Type B pancreatic cell (in vitro differentiated cells): ENCODE results near the gene LRRC17. TPM values are rescaled to one million over a fixed set of nuclear protein-coding genes. Genes with fewer than 3 reads are reported as not detected.

Source experiments
- DNase-seq: peaks from one replicate; pipeline ENCODE4 v3.0.0; 2021; ENCODE audit warnings: mixed read lengths; ENCODE audit not compliant: unreplicated experiment; ENCODE audit errors: extremely low spot score
- H3K27ac Mint-ChIP-seq: 2 replicates; pipeline ENCODE4 v1.8.0; 2021; ENCODE audit warnings: mild to moderate bottlenecking, mixed read lengths
- H3K27me3 Mint-ChIP-seq: 2 replicates; pipeline ENCODE4 v1.8.0; 2021; ENCODE audit warnings: mixed read lengths
- H3K36me3 Mint-ChIP-seq: 2 replicates; pipeline ENCODE4 v1.8.0; 2021; ENCODE audit warnings: mixed read lengths
- H3K4me1 Mint-ChIP-seq: one replicate; pipeline ENCODE4 v1.8.0; 2021; ENCODE audit warnings: mixed read lengths; ENCODE audit not compliant: unreplicated experiment
- H3K4me3 Mint-ChIP-seq: 2 replicates; pipeline ENCODE4 v1.8.0; 2021; ENCODE audit warnings: mild to moderate bottlenecking, mixed read lengths
- H3K9me3 Mint-ChIP-seq: 2 replicates; pipeline ENCODE4 v1.8.0; 2021; ENCODE audit warnings: mixed read lengths
- total RNA-seq: library from RNA; stranded (reverse); gene quantifications from 2 replicates; pipeline ENCODE4 v1.2.1, GENCODE V29; 2021; ENCODE audit warnings: low replicate concordance
- TF ChIP-seq, protein P1 (sequence below): fragments of 200-600 bp; sonication (generic); conservative IDR thresholded peaks from 2 replicates; pipeline ENCODE4 v1.5.0; 2021; ENCODE audit warnings: antibody characterized with exemption, mild to moderate bottlenecking

The LRRC17 gene
- total RNA-seq, 1 donor from 2014 or later = 68.3 TPM

DNA sequence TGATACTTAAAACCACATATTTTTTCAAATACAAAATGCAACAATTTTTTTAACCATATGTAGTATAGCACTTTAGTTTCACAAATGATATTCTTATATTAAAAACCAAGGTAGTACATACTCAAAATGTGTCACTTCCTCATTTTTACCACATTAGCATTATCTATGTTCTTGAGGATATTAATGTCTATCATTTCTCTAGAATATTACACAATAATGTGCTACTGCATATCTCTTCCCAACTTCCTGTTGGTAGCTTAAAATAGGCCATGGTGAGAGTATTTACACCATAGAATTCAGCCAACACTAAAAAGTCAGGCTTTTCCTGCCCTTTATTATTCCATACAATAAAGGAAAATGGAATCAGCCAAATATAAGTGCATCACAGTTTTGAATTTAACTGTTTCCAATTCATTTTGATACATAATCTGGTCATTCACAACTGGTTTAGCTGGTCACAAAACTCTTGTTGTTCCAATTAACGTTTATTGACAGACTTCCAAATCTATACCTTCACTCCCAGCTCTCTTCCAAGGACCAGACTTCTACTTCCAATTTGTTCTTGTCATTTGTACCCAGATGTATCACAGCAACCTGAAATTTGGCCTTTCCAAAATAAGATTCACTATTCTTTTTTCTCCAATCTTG, 20.0 kb upstream of the LRRC17 start:
- no peak overlapping the region for H3K27ac Mint-ChIP-seq

DNA sequence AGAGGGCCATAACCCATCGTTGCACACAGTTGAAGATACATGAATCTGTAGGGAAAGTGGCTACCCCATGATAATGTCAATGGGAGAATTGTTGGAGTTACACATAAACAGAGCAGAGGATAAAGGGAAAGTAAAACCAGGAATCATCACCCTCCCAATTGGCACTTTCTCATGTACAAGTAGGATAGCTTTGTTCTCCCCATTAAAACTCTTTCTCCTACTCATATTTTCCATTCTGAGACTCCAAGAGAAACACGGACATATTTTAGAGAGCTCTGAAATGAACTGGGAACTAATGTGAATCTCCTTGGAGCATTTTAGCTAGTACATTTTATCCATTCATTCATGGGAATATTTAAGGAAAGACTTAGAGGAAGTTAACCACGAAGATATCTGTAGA, 17.2 kb upstream of the LRRC17 start:
- Mint-ChIP-seq H3K4me3 (no peak overlapping the region), H3K4me1 (peaks cover 16% of the 10 kb centered on the region), H3K9me3 (no peaks in the 10 kb centered on the region), H3K27me3 (no peaks in the 10 kb centered on the region), H3K27ac (no peak overlapping the region), H3K36me3 (no peaks in the 10 kb centered on the region)
- DNase-seq = no peak
- TF ChIP-seq, protein P1, sequence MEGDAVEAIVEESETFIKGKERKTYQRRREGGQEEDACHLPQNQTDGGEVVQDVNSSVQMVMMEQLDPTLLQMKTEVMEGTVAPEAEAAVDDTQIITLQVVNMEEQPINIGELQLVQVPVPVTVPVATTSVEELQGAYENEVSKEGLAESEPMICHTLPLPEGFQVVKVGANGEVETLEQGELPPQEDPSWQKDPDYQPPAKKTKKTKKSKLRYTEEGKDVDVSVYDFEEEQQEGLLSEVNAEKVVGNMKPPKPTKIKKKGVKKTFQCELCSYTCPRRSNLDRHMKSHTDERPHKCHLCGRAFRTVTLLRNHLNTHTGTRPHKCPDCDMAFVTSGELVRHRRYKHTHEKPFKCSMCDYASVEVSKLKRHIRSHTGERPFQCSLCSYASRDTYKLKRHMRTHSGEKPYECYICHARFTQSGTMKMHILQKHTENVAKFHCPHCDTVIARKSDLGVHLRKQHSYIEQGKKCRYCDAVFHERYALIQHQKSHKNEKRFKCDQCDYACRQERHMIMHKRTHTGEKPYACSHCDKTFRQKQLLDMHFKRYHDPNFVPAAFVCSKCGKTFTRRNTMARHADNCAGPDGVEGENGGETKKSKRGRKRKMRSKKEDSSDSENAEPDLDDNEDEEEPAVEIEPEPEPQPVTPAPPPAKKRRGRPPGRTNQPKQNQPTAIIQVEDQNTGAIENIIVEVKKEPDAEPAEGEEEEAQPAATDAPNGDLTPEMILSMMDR = no peak

More for the DNA sequence above, 20.0 kb upstream of the LRRC17 start:
- no peak overlapping the region for H3K4me3 Mint-ChIP-seq
- H3K27me3 Mint-ChIP-seq = no peaks in the 10 kb centered on the region
- peaks cover 19% of the 10 kb centered on the region for H3K4me1 Mint-ChIP-seq
- H3K9me3 Mint-ChIP-seq = no peaks in the 10 kb centered on the region
- TF ChIP-seq, protein P1 = no peak
- no peaks in the 10 kb centered on the region for H3K36me3 Mint-ChIP-seq
- no peak for DNase-seq

DNA sequence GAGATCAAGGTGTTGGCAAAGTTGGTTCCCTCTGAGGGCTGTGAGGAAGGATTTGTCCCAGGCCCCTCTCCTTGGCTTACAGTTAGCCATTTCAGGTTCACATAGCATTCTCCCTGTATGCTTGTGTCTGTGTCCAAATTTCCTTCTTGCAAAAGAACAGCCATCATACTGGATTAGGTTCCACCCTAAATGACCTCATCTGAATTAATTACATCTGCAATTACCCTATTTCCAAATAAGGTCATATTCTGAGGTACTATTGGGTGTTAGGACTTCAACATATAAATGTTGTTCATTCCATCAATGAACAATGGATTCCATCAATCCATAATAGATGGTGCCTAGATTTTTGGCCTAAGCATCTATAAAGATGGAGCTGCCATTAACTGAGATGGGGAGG, 16.2 kb upstream of the LRRC17 start:
- Mint-ChIP-seq H3K4me3 (no peak overlapping the region), H3K27ac (no peak overlapping the region), H3K36me3 (no peaks in the 10 kb centered on the region)

GRCh38 chr7:102897211-102897631, 15.6 kb upstream of the LRRC17 start:
- Mint-ChIP-seq H3K27ac (no peak overlapping the region), H3K9me3 (no peaks in the 10 kb centered on the region), H3K4me3 (peak overlapping the region; percentile 27), H3K36me3 (no peaks in the 10 kb centered on the region), H3K4me1 (peaks cover 5% of the 10 kb centered on the region), H3K27me3 (no peaks in the 10 kb centered on the region)
- TF ChIP-seq, protein P1 = no peak
- DNase-seq = no peak

More for the DNA sequence above, 16.2 kb upstream of the LRRC17 start:
- TF ChIP-seq, protein P1 = no peak
- H3K27me3 Mint-ChIP-seq = no peaks in the 10 kb centered on the region
- no peak for DNase-seq
- H3K9me3 Mint-ChIP-seq = no peaks in the 10 kb centered on the region
- H3K4me1 Mint-ChIP-seq = peaks cover 10% of the 10 kb centered on the region

- Mint-ChIP-seq H3K27ac (no peak overlapping the region), H3K36me3 (no peaks in the 10 kb centered on the region), H3K4me3 (no peak overlapping the region)
Measured at GRCh38 chr7:102897856-102898531, 14.8 kb upstream of the LRRC17 start.

More at GRCh38 chr7:102897856-102898531, 14.8 kb upstream of the LRRC17 start:
- Mint-ChIP-seq H3K27me3 (no peaks in the 10 kb centered on the region), H3K9me3 (no peaks in the 10 kb centered on the region), H3K4me1 (peaks cover 5% of the 10 kb centered on the region)
- TF ChIP-seq, protein P1 = no peak
- DNase-seq = no peak
